ENCODE data around the gene RNLS.

DNA sequence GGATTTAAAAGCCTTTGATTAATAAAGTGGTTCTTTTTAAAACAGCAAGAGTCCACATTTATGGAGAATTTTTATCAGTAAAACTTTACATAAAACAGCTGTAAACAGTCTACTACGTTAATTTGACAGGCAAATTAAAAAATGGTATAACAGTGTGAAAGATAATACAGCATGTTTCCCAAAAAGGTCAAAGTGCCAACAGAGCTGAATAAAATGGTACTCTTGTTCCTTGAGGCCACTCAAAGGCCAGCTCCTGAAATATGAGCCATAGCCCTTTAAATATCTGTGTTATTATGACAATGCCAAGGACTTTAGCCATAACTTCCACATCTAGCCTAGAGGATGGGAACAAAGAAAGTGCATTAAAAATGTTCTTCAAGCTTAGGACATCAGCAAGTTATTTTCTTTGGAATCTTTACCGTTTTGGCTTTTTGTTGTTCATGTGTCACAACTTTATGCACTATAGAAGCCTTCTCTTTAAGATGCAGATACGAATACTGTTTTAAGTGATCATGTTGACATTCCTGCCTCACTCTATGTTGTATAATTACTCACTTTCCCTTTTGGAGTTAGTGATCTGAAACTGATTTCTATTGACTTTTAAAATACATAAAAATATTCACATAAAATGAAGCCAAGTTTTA lies 165.6 kb downstream of the RNLS start:
- TF ChIP-seq POLR2AphosphoS5 (IDR thresholded peaks at IDR 0.05; ENCODE audit: low read depth, low read length) (no peak), SIN3A (IDR thresholded peaks at IDR 0.05; ENCODE audit: borderline replicate concordance, insufficient read depth, low read depth, low read length) (no peak), TCF7L2 (IDR thresholded peaks at IDR 0.05; ENCODE audit: low read depth, low read length) (peak; percentile 57)
- TF ChIP-seq, protein P1, sequence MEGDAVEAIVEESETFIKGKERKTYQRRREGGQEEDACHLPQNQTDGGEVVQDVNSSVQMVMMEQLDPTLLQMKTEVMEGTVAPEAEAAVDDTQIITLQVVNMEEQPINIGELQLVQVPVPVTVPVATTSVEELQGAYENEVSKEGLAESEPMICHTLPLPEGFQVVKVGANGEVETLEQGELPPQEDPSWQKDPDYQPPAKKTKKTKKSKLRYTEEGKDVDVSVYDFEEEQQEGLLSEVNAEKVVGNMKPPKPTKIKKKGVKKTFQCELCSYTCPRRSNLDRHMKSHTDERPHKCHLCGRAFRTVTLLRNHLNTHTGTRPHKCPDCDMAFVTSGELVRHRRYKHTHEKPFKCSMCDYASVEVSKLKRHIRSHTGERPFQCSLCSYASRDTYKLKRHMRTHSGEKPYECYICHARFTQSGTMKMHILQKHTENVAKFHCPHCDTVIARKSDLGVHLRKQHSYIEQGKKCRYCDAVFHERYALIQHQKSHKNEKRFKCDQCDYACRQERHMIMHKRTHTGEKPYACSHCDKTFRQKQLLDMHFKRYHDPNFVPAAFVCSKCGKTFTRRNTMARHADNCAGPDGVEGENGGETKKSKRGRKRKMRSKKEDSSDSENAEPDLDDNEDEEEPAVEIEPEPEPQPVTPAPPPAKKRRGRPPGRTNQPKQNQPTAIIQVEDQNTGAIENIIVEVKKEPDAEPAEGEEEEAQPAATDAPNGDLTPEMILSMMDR (IDR thresholded peaks at IDR 0.05) = no peak

Data from Panc1 (cell line).